ENCODE measurements around the gene ZCCHC24.

The ZCCHC24 gene

GRCh38 chr10:79431428-79431827, 14.0 kb downstream of the ZCCHC24 start:
- DNase-seq (ENCODE audit: low read depth), result no peak

- DNase-seq (ENCODE audit: low read depth), result no peak
Measured at GRCh38 chr10:79430936-79431335, 14.5 kb downstream of the ZCCHC24 start.

GRCh38 chr10:79430325-79430905, 15.0 kb downstream of the ZCCHC24 start:
- no peak for DNase-seq (ENCODE audit: low read depth)

- no peak for DNase-seq (ENCODE audit: low read depth)
Measured at GRCh38 chr10:79429751-79430150, 15.7 kb downstream of the ZCCHC24 start.

GRCh38 chr10:79427965-79428364, 17.5 kb downstream of the ZCCHC24 start:
- no peak for DNase-seq (ENCODE audit: low read depth)

DNA sequence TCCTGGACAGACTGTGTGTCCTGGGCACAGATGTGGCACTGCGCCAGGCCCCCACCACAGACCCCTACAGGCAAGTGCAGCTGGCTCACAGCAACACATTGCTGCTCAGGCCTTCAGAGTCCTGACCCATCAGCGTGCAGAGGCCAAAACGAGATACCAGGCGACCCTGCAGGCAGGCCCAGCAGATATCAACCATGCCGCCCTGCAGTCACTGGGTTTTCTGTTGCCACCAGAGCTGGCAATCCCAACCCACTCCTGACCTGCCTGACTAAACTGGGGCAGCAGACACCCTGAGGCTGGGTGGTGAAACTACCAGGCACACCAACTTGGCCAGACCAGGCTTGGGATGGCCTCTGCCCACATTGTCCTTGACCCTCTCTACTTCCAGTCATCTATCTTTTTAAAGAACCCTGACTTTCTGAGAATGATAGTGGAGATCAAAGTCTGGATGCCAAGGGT, 20.3 kb downstream of the ZCCHC24 start:
- DNase-seq (ENCODE audit: low read depth), result no peak

GRCh38 chr10:79424221-79425073, 21.0 kb downstream of the ZCCHC24 start:
- DNase-seq (ENCODE audit: low read depth), result no peak

- DNase-seq (ENCODE audit: low read depth), result no peak
Measured at GRCh38 chr10:79422178-79422892, 23.1 kb downstream of the ZCCHC24 start.

- DNase-seq (ENCODE audit: low read depth), result no peak
Measured at GRCh38 chr10:79420974-79421688, 24.3 kb downstream of the ZCCHC24 start.

- no peak for DNase-seq (ENCODE audit: low read depth)
Measured at GRCh38 chr10:79418886-79419595, 26.4 kb downstream of the ZCCHC24 start.

DNA sequence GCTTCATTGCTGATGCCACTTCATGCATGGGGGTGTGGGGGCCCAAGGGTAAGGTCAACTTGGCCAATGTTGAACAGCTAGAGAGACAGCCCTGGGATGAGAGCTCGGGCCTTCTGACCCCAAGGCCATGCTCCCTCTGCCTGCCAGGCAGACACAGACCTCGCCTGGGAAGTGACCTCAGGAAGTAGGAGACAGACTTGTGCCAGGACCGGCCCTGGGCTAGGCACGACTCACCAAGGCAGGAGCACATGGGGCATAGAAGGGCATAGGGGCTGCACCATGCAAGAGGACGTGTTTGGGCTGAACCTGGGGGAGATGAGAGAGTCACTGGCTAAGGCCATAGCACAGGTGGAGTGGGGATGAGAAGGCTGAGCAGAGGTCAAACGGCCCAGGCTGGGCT, 27.1 kb downstream of the ZCCHC24 start:
- DNase-seq (ENCODE audit: low read depth), result no peak

GRCh38 chr10:79417731-79418130, 27.7 kb downstream of the ZCCHC24 start:
- no peak for DNase-seq (ENCODE audit: low read depth)

- DNase-seq (ENCODE audit: low read depth), result no peak
Measured at GRCh38 chr10:79417266-79417665, 28.2 kb downstream of the ZCCHC24 start.

- no peak for DNase-seq (ENCODE audit: low read depth)
Measured at GRCh38 chr10:79416578-79417255, 28.7 kb downstream of the ZCCHC24 start.

- no peak for DNase-seq (ENCODE audit: low read depth)
Measured at GRCh38 chr10:79415736-79416577, 29.5 kb downstream of the ZCCHC24 start.

DNA sequence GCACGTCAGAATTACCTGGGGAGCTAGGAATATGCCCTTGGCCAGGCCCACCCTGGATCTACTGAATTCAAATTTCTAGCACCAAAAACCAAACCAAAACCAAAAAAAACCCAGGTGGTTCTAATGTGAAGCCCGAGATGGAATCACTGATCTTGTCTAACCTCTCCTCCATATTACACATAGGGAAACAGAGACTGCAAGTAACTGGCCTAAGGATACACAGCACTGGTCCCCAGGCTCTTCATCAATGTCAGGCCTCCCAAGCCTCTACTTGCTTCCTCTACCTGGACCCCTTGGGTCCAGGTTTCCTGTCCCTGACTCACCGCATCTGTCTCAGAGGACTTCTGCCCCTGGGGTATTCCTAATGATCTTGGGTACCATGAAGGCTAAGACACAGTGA, 30.7 kb downstream of the ZCCHC24 start:
- no peak for DNase-seq (ENCODE audit: low read depth)

DNA sequence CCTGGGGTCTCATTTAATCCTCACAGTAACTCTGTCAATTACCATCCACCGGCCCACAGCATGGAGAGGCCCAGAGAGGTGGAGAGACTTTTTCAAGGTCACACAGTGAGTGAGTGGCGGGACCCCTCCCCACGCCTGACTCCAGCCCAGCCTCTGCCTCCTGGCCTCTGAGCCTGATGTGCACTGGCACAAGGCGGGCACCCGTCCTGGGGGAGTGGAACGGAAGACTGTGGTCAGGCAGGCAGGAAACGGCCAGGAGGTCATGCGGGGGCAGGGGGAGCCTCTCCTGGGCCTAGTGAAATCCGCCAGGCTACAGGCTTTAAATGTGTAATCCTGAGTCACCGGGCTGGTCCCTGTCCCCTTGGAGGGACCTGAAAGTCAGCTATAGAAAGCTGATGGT, 32.2 kb downstream of the ZCCHC24 start:
- DNase-seq (ENCODE audit: low read depth), result no peak

DNA sequence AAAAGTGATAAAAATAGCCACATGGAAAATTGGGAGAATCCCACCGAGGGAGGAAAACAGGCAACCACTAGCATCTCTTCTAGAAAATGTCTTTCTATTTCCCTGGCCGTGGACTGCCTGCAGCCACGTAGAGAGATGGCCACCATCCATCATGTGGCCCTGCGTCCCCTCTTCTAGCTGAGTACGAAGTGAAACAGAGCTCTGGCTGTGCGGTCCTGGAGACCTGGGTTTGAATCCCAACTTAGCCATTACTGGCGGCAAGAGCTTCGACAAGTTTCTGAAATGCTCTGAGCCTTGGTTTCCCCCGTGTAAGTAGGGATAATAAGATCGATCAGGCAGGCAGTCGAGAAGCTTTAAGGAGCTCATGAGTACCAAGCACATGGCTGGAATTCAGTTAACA, 32.9 kb downstream of the ZCCHC24 start:
- no peak for DNase-seq (ENCODE audit: low read depth)

GRCh38 chr10:79411546-79412495, 33.6 kb downstream of the ZCCHC24 start:
- DNase-seq (ENCODE audit: low read depth), result no peak

Measured in activated T-helper 1 cell treated with Interleukin-2 at 50 U/mL for 16 hours (primary cell).